ENCODE results near the gene SALL3.

GRCh38 chr18:78945628-78946027, 34.0 kb upstream of the SALL3 start:
- no peak for TF ChIP-seq CTCF (IDR thresholded peaks at IDR 0.05; ENCODE audit: insufficient read depth, low read depth, low read length)
- no peak for TF ChIP-seq EZH2 (IDR thresholded peaks at IDR 0.05; ENCODE audit: insufficient read depth, low read length)

All from astrocyte (in vitro differentiated cells and primary cell).